H1 (cell line): ENCODE measurements around the gene GRM7. TPM values are rescaled to one million over a fixed set of nuclear protein-coding genes. Genes with fewer than 3 reads are reported as not detected.

ENCODE experiments used
- BRCA1 ChIP-seq: IDR thresholded peaks from 2 replicates; pipeline ENCODE4 v1.6.1; 2012; ENCODE audit warnings: low read depth, low read length, improper control_type of control experiment
- CHD1 ChIP-seq: IDR thresholded peaks from 2 replicates; pipeline ENCODE4 v1.6.1; 2012; ENCODE audit warnings: low read depth, low read length, improper control_type of control experiment
- GABPA ChIP-seq: IDR thresholded peaks from 2 replicates; pipeline ENCODE4 v1.6.1; 2011; ENCODE audit warnings: mild to moderate bottlenecking, low read length, moderate library complexity, borderline replicate concordance; ENCODE audit not compliant: insufficient read depth
- HDAC2 ChIP-seq, 2 experiments: fragments of 300-600 bp in 1 of 2; sonication (generic) in 1 of 2; IDR thresholded peaks; 2 replicates each; pipeline ENCODE4 v1.6.1; 2011 to 2012; ENCODE audit warnings: low read depth in 2 of 2, low read length in 2 of 2, mild to moderate bottlenecking in 2 of 2, moderate library complexity in 2 of 2, borderline replicate concordance in 1 of 2, inconsistent platforms in 1 of 2
- JUND ChIP-seq: IDR thresholded peaks from 2 replicates; pipeline ENCODE4 v1.6.1; 2011; ENCODE audit warnings: mild to moderate bottlenecking, improper control_type of control experiment, low read length
- PHF8 ChIP-seq: fragments of 200-600 bp; sonication (generic); conservative IDR thresholded peaks from 2 replicates; pipeline ENCODE4 v1.7.1; 2012; ENCODE audit warnings: low read depth, mild to moderate bottlenecking, inconsistent platforms, low read length, moderate library complexity
- POLR2A ChIP-seq, 2 experiments: IDR thresholded peaks; 1 replicate in 1 of 2; 2 replicates in 1 of 2; pipeline ENCODE4 v1.6.1; 2011; ENCODE audit warnings: low read depth in 2 of 2, low read length in 2 of 2, mild to moderate bottlenecking in 2 of 2; ENCODE audit errors: control extremely low read depth in 1 of 2
- RBBP5 ChIP-seq: IDR thresholded peaks from 2 replicates; pipeline ENCODE4 v1.7.1; 2012; ENCODE audit warnings: low read depth, mild to moderate bottlenecking, inconsistent platforms, low read length, moderate library complexity, borderline replicate concordance
- polyA plus RNA-seq, 7 experiments: library from polyadenylated mRNA; depleted of rRNA in 3 of 7; stranded (reverse) in 5 of 7; unstranded in 2 of 7; fragments of >200 nt in 5 of 7; fragments of 200-250 nt in 2 of 7; gene quantifications; 1 replicate in 5 of 7; 2 replicates in 1 of 7; 4 replicates in 1 of 7; pipeline versions ENCODE4 v1.2.1 to v1.2.3, GENCODE V29; 2011 to 2013; ENCODE audit warnings: missing spikeins in 2 of 7, mixed read lengths in 2 of 7
- total RNA-seq: library from RNA; stranded (reverse); fragmentation: NEBNext Ultra II Directional; extraction: Animal tissue kit (Norgen Biotek cat#: 25700); gene quantifications from 2 replicates; pipeline ENCODE4 v1.2.1, GENCODE V29; 2021
- TF ChIP-seq, protein P1 (sequence below): fragments of 300-600 bp; sonication (generic); IDR thresholded peaks from 2 replicates; pipeline ENCODE4 v1.7.1; 2012; ENCODE audit warnings: low read length, moderate library complexity, mild to moderate bottlenecking, inconsistent platforms; ENCODE audit not compliant: insufficient replicate concordance
- TF ChIP-seq, protein P2 (sequence below): IDR thresholded peaks from 2 replicates; pipeline ENCODE4 v1.6.1; 2011; ENCODE audit warnings: low read length, improper control_type of control experiment

Gene GRM7
- total and polyA plus RNA-seq, 2 of the 8 experiments (the other 6 are each of a cell fraction or from before 2014, with no cell fraction given): 0.17 to 0.24 TPM

DNA sequence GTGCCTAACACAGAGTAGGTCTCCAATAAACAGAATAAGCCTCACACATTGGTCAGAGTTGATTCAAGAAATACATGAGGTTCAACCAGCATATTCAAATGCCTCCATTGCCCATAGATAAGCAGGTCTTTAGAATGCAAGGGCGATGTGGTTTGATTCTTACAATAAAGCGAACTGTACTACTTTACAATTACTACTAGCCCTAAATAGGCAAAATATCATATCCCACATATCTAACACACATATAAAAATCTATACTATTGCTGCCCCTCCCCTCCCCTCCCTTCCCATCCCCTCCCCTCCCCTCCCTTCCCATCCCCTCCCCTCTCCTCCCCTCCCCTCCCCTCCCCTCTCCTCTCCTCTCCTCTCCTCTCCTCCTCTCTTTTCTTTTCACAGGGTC, 6.7 kb upstream of the GRM7 start (continued):
- TF ChIP-seq, protein P1, sequence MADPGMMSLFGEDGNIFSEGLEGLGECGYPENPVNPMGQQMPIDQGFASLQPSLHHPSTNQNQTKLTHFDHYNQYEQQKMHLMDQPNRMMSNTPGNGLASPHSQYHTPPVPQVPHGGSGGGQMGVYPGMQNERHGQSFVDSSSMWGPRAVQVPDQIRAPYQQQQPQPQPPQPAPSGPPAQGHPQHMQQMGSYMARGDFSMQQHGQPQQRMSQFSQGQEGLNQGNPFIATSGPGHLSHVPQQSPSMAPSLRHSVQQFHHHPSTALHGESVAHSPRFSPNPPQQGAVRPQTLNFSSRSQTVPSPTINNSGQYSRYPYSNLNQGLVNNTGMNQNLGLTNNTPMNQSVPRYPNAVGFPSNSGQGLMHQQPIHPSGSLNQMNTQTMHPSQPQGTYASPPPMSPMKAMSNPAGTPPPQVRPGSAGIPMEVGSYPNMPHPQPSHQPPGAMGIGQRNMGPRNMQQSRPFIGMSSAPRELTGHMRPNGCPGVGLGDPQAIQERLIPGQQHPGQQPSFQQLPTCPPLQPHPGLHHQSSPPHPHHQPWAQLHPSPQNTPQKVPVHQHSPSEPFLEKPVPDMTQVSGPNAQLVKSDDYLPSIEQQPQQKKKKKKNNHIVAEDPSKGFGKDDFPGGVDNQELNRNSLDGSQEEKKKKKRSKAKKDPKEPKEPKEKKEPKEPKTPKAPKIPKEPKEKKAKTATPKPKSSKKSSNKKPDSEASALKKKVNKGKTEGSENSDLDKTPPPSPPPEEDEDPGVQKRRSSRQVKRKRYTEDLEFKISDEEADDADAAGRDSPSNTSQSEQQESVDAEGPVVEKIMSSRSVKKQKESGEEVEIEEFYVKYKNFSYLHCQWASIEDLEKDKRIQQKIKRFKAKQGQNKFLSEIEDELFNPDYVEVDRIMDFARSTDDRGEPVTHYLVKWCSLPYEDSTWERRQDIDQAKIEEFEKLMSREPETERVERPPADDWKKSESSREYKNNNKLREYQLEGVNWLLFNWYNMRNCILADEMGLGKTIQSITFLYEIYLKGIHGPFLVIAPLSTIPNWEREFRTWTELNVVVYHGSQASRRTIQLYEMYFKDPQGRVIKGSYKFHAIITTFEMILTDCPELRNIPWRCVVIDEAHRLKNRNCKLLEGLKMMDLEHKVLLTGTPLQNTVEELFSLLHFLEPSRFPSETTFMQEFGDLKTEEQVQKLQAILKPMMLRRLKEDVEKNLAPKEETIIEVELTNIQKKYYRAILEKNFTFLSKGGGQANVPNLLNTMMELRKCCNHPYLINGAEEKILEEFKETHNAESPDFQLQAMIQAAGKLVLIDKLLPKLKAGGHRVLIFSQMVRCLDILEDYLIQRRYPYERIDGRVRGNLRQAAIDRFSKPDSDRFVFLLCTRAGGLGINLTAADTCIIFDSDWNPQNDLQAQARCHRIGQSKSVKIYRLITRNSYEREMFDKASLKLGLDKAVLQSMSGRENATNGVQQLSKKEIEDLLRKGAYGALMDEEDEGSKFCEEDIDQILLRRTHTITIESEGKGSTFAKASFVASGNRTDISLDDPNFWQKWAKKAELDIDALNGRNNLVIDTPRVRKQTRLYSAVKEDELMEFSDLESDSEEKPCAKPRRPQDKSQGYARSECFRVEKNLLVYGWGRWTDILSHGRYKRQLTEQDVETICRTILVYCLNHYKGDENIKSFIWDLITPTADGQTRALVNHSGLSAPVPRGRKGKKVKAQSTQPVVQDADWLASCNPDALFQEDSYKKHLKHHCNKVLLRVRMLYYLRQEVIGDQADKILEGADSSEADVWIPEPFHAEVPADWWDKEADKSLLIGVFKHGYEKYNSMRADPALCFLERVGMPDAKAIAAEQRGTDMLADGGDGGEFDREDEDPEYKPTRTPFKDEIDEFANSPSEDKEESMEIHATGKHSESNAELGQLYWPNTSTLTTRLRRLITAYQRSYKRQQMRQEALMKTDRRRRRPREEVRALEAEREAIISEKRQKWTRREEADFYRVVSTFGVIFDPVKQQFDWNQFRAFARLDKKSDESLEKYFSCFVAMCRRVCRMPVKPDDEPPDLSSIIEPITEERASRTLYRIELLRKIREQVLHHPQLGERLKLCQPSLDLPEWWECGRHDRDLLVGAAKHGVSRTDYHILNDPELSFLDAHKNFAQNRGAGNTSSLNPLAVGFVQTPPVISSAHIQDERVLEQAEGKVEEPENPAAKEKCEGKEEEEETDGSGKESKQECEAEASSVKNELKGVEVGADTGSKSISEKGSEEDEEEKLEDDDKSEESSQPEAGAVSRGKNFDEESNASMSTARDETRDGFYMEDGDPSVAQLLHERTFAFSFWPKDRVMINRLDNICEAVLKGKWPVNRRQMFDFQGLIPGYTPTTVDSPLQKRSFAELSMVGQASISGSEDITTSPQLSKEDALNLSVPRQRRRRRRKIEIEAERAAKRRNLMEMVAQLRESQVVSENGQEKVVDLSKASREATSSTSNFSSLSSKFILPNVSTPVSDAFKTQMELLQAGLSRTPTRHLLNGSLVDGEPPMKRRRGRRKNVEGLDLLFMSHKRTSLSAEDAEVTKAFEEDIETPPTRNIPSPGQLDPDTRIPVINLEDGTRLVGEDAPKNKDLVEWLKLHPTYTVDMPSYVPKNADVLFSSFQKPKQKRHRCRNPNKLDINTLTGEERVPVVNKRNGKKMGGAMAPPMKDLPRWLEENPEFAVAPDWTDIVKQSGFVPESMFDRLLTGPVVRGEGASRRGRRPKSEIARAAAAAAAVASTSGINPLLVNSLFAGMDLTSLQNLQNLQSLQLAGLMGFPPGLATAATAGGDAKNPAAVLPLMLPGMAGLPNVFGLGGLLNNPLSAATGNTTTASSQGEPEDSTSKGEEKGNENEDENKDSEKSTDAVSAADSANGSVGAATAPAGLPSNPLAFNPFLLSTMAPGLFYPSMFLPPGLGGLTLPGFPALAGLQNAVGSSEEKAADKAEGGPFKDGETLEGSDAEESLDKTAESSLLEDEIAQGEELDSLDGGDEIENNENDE: no peak
- TF ChIP-seq JUND: no peak
- TF ChIP-seq BRCA1: no peak
- TF ChIP-seq PHF8: no peak
- no peak for TF ChIP-seq CHD1
- TF ChIP-seq HDAC2 (IDR thresholded peaks at IDR 0.05; ENCODE audit: borderline replicate concordance in 1 of 2, low read depth in 2 of 2, low read length in 2 of 2): no peak
- TF ChIP-seq RBBP5: no peak
- TF ChIP-seq, protein P2, sequence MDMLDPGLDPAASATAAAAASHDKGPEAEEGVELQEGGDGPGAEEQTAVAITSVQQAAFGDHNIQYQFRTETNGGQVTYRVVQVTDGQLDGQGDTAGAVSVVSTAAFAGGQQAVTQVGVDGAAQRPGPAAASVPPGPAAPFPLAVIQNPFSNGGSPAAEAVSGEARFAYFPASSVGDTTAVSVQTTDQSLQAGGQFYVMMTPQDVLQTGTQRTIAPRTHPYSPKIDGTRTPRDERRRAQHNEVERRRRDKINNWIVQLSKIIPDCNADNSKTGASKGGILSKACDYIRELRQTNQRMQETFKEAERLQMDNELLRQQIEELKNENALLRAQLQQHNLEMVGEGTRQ: no peak
- TF ChIP-seq POLR2A (IDR thresholded peaks at IDR 0.05; ENCODE audit: control extremely low read depth in 1 of 2, low read depth in 2 of 2, low read length in 2 of 2): no peak
- TF ChIP-seq GABPA: no peak
